ENCODE data around the gene SLC6A9.

The SLC6A9 gene

GRCh38 chr1:44024903-44025525 is 6.2 kb downstream of the SLC6A9 start:
- DNase-seq (ENCODE audit: low read depth) = peak; percentile 83
- no peak overlapping the region for H3K4me3 ChIP-seq (ENCODE audit: low read length)
- TF ChIP-seq, protein P1, sequence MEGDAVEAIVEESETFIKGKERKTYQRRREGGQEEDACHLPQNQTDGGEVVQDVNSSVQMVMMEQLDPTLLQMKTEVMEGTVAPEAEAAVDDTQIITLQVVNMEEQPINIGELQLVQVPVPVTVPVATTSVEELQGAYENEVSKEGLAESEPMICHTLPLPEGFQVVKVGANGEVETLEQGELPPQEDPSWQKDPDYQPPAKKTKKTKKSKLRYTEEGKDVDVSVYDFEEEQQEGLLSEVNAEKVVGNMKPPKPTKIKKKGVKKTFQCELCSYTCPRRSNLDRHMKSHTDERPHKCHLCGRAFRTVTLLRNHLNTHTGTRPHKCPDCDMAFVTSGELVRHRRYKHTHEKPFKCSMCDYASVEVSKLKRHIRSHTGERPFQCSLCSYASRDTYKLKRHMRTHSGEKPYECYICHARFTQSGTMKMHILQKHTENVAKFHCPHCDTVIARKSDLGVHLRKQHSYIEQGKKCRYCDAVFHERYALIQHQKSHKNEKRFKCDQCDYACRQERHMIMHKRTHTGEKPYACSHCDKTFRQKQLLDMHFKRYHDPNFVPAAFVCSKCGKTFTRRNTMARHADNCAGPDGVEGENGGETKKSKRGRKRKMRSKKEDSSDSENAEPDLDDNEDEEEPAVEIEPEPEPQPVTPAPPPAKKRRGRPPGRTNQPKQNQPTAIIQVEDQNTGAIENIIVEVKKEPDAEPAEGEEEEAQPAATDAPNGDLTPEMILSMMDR (IDR thresholded peaks at IDR 0.05; ENCODE audit: insufficient read depth, low read depth, low read length, missing control alignments) = no peak

DNA sequence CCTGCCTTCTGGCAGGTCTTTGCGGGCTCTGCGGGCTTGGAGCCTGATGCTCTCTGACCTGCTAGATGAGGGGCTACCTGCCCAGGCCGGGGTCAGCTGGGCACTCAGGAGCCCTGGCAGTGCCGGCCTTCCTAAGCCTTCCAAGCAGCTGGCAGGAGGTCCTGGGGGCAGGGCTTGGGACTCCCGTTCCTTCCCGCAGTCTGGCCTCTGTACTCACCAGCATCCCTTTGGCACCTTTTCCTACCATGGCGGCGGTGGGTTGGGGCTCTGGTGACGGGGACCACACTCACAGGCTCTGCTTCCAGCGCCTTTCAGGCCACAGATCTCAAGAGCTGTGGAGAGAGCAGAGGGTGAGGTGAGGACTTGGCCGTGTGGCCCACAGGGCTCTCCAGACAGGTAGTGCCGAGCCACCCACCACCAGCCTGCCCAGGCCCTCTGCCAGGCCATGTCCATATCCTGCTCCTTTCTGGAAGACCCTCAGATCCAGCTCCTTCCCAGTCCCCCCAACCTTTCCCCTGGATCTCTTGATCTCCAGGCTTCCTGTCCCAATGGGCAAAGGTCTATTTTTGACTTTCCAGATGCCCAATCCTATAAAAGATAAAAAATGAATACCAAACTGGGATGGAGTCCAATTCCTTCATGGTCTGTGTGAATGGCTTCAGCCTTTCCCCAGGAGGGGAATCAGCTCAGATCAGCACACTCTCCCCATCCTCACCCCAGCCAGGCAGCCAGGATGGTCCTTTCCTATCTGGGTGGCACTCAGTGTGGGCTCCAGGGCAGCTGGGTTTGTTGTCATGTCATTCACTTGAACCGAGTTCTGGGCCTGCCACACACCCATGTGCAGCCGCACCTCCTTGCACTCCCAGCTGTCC is 7.0 kb downstream of the SLC6A9 start:
- no peak for DNase-seq (ENCODE audit: low read depth)
- TF ChIP-seq, protein P1 (IDR thresholded peaks at IDR 0.05; ENCODE audit: insufficient read depth, low read depth, low read length, missing control alignments) = no peak
- no peak overlapping the region for H3K4me3 ChIP-seq (ENCODE audit: low read length)

DNA sequence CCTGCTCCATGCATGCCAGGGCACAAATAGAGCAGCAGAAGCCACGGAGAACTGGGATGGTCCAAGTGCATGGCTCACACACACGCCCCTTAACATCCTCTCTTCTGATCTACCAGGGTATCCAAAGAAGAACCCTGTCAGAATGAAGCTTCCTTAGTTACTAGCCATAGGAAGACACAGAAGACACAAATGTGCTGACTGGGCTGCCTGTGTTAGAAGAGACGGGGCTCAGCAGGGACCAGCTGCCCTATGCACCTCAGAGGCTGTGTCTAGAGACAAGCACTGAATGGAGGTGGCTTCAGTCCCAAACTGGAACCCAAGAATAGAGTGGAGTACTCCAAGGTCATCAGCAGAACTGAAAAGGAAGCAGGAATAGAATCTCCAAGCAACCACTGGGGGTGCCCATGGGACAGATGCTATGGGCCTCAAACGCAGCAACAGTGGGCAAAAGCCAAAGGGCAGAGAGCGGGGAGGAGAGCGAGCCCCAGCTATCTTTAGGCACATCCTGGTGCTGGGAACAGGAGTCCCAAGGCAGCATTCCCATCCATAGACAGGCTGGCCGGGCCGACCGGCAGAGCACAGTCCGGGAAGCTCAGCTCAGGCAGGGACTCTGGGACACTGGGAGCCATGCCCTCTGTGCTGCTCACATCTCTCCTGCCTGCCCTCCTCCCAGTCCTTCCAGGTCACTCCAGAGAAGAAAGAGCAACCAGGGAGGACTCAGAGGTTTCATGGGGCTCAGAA is 9.5 kb downstream of the SLC6A9 start:
- DNase-seq (ENCODE audit: low read depth) = no peak
- TF ChIP-seq, protein P1 (IDR thresholded peaks at IDR 0.05; ENCODE audit: insufficient read depth, low read depth, low read length, missing control alignments) = no peak
- H3K4me3 ChIP-seq (ENCODE audit: low read length) = no peak overlapping the region

DNA sequence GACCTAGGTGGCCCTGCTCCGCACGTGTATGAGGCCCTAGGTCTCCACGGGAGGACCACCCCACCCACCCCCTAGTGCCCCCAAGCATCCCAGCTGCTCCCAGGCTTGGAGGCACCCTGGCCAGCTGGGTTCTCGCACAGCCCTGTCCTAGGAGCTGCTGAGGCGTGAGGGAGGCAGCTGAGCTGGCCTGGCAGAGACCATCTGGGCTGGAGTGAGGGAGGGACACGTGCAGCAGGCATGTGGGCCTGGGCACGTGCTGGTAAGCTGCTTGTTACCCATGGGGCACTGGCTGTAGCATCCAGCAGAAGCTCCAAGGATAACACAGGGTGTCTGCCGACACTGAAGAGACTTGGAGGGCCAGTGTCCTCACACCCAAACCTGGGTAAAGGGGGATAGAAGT is 10.1 kb downstream of the SLC6A9 start:
- DNase-seq (ENCODE audit: low read depth) = no peak
- no peak overlapping the region for H3K4me3 ChIP-seq (ENCODE audit: low read length)
- TF ChIP-seq, protein P1 (IDR thresholded peaks at IDR 0.05; ENCODE audit: insufficient read depth, low read depth, low read length, missing control alignments) = no peak

GRCh38 chr1:44020464-44020863 is 10.8 kb downstream of the SLC6A9 start:
- DNase-seq (ENCODE audit: low read depth) = no peak
- no peak overlapping the region for H3K4me3 ChIP-seq (ENCODE audit: low read length)
- TF ChIP-seq, protein P1 (IDR thresholded peaks at IDR 0.05; ENCODE audit: insufficient read depth, low read depth, low read length, missing control alignments) = no peak

DNA sequence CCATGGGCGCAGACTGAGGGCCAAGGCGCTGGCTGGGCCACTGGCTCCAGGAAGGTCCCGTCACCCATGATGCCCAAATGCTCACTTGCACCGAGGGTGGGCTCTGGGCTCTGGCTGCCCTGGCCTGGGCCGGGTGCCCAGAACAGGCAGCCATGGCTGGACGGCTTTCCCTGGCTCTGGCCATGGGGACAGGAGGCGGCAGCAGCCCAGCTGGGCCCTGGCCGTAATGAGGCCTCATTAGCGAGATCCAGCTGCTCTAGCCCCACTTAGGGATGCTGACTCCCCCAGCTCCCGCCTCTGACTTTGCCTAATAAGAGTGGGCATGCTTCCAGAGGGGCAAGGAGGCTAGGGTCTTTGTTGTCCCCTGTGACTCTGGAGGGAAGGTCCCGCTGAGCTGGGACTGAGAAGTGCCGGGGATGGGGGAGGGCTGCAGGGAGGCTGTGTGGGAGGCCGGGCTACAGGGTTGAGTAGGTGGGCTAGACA is 11.8 kb downstream of the SLC6A9 start:
- TF ChIP-seq, protein P1 (IDR thresholded peaks at IDR 0.05; ENCODE audit: insufficient read depth, low read depth, low read length, missing control alignments) = no peak
- no peak for DNase-seq (ENCODE audit: low read depth)

More for the DNA sequence above, 11.8 kb downstream of the SLC6A9 start:
- H3K4me3 ChIP-seq (ENCODE audit: low read length) = no peak overlapping the region
